Sigmoid colon (tissue), 4 donors: Measurements from ENCODE around the gene SCFD1.

Experiments
- EP300 ChIP-seq, 4 donors: sonication (generic); formaldehyde crosslinking; IDR thresholded peaks; one replicate each; pipeline ENCODE4 v1.6.1; 2017; ENCODE audit warnings: antibody characterized with exemption in 4 of 4
- POLR2AphosphoS5 ChIP-seq, 4 donors: sonication (generic); formaldehyde crosslinking; IDR thresholded peaks; one replicate each; pipeline ENCODE4 v1.6.1; 2017; ENCODE audit warnings: antibody characterized with exemption in 4 of 4

DNA sequence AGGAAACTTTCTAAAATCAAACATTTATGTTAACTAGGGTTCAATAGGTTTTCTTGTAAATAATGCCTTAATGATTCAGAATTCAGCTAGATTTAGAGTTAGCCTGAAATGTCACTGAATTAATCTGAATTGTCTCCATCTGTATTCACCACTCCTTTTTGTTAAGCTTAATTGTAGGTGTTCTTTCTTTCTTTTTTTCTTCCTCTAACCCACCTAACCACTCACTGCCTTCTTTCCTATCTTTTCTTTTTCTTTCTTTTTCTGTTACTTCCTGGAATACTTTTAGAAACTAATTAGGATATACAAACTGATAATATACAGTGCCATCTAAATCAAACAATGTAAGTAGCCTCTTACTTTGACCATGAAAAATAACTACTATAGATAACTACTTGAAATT is 33.2 kb upstream of the SCFD1 start:
- no peak for TF ChIP-seq POLR2AphosphoS5 (IDR thresholded peaks at IDR 0.05)
- no peak for TF ChIP-seq EP300 (IDR thresholded peaks at IDR 0.05)
